ENCODE data around the gene SCN2A.

SCN2A gene

GRCh38 chr2:165240916-165241315, 1.7 kb downstream of the SCN2A start:
- peaks cover 3% of the 10 kb centered on the region for H3K4me1 ChIP-seq (ENCODE audit: insufficient read depth, low read length, severe bottlenecking)
- no peaks in the 10 kb centered on the region for H3F3A ChIP-seq (ENCODE audit: insufficient read depth, low read length)
- TF ChIP-seq EZH2 (IDR thresholded peaks at IDR 0.05; ENCODE audit: borderline replicate concordance, low read length) (no peak), CTCF (IDR thresholded peaks at IDR 0.05; ENCODE audit: low read length) (no peak)
- no peaks in the 10 kb centered on the region for H3K79me2 ChIP-seq (ENCODE audit: insufficient read depth, low read length)
- no peak overlapping the region for H3K4me3 ChIP-seq (ENCODE audit: low read depth, low read length, poor library complexity, severe bottlenecking)
- no peaks in the 10 kb centered on the region for H4K20me1 ChIP-seq (ENCODE audit: insufficient read depth, low read length)
- no peaks in the 10 kb centered on the region for H3K27me3 ChIP-seq (ENCODE audit: insufficient read depth, low read length)
- H3K36me3 ChIP-seq (ENCODE audit: insufficient read depth, low read length) = no peaks in the 10 kb centered on the region
- no peaks in the 10 kb centered on the region for H3K9me2 ChIP-seq (ENCODE audit: low read depth, low read length)
- no peak overlapping the region for H2AFZ ChIP-seq (ENCODE audit: low read length)
- no peaks in the 10 kb centered on the region for H3K9me3 ChIP-seq (ENCODE audit: low read length)
- no peak overlapping the region for H3K27ac ChIP-seq (ENCODE audit: low read depth, low read length, poor library complexity, severe bottlenecking)
- H3K9ac ChIP-seq (ENCODE audit: low read length) = no peak overlapping the region
- no peak overlapping the region for H3K4me2 ChIP-seq (ENCODE audit: low read length)

DNA sequence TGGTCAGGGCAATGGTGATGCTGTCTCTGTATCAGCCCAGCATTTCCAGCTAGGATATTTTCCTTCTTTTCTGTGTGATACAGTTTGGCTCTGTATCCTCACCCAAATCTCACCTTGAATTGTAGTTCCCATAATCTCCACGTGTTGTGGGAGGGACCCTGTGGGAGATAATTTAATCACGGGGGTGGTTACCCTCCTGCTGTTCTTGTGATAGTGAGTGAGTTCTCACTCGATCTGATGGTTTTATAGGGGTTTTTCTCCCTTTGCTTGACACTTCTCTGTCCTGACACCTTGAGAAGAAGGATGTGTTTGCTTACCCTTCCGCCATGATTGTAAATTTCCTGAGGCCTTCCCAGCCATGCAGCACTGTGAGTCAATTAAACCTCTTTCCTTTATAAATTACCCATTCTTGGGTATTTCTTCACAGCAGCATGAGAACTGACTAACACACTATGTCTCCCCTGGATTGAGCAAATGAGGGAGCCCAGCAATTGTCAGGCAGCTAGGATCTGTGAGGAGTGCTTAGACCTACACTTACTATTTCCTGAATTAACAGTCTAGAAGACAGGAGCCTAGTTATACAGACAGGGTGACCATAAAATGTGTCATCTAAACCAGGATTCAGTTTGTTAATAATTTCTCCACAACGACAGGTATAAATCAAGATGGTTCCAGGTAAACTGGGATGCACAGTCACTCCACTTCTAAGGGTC, 6.0 kb downstream of the SCN2A start:
- Histone ChIP-seq H3K27me3 (ENCODE audit: insufficient read depth, low read length) (no peaks in the 10 kb centered on the region), H3K27ac (ENCODE audit: low read depth, low read length, poor library complexity, severe bottlenecking) (no peak overlapping the region), H3K79me2 (ENCODE audit: insufficient read depth, low read length) (no peaks in the 10 kb centered on the region), H3K4me2 (ENCODE audit: low read length) (no peak overlapping the region), H2AFZ (ENCODE audit: low read length) (no peak overlapping the region), H3K9ac (ENCODE audit: low read length) (no peak overlapping the region), H4K20me1 (ENCODE audit: insufficient read depth, low read length) (no peaks in the 10 kb centered on the region), H3K9me3 (ENCODE audit: low read length) (no peaks in the 10 kb centered on the region), H3K4me1 (ENCODE audit: insufficient read depth, low read length, severe bottlenecking) (peaks cover 4% of the 10 kb centered on the region), H3K36me3 (ENCODE audit: insufficient read depth, low read length) (no peaks in the 10 kb centered on the region), H3K4me3 (ENCODE audit: low read depth, low read length, poor library complexity, severe bottlenecking) (no peak overlapping the region), H3K9me2 (ENCODE audit: low read depth, low read length) (no peaks in the 10 kb centered on the region), H3F3A (ENCODE audit: insufficient read depth, low read length) (no peaks in the 10 kb centered on the region)
- TF ChIP-seq CTCF (IDR thresholded peaks at IDR 0.05; ENCODE audit: low read length) (no peak), EZH2 (IDR thresholded peaks at IDR 0.05; ENCODE audit: borderline replicate concordance, low read length) (no peak)

- Histone ChIP-seq H3K36me3 (ENCODE audit: insufficient read depth, low read length) (no peaks in the 10 kb centered on the region), H2AFZ (ENCODE audit: low read length) (no peak overlapping the region), H3F3A (ENCODE audit: insufficient read depth, low read length) (no peaks in the 10 kb centered on the region), H4K20me1 (ENCODE audit: insufficient read depth, low read length) (no peaks in the 10 kb centered on the region), H3K9ac (ENCODE audit: low read length) (no peak overlapping the region), H3K4me1 (ENCODE audit: insufficient read depth, low read length, severe bottlenecking) (peaks cover 4% of the 10 kb centered on the region), H3K27me3 (ENCODE audit: insufficient read depth, low read length) (no peaks in the 10 kb centered on the region), H3K9me2 (ENCODE audit: low read depth, low read length) (no peaks in the 10 kb centered on the region), H3K27ac (ENCODE audit: low read depth, low read length, poor library complexity, severe bottlenecking) (no peak overlapping the region), H3K4me3 (ENCODE audit: low read depth, low read length, poor library complexity, severe bottlenecking) (no peak overlapping the region), H3K4me2 (ENCODE audit: low read length) (no peak overlapping the region), H3K79me2 (ENCODE audit: insufficient read depth, low read length) (no peaks in the 10 kb centered on the region), H3K9me3 (ENCODE audit: low read length) (no peaks in the 10 kb centered on the region)
- TF ChIP-seq CTCF (IDR thresholded peaks at IDR 0.05; ENCODE audit: low read length) (no peak), EZH2 (IDR thresholded peaks at IDR 0.05; ENCODE audit: borderline replicate concordance, low read length) (no peak)
These were observed 9.0 kb downstream of the SCN2A start for GRCh38 chr2:165248238-165248637.

All from OCI-LY1 (cell line).